GM21576 (cell line): ENCODE data around the gene LTBP4.
"Not testable (repeated sequence)": the region's sequence is repeated elsewhere in the genome, so short reads cannot be mapped to it uniquely, and the experiment has no call there.

Source experiments
- ATAC-seq: cut with Tn5 transposase; IDR thresholded peaks from one replicate; pipeline ENCODE4 v1.9.1; 2021; ENCODE audit warnings: mild to moderate bottlenecking, moderate library complexity; ENCODE audit not compliant: unreplicated experiment

Gene LTBP4

GRCh38 chr19:40624369-40625153 is 23.4 kb downstream of the LTBP4 start:
- not testable (repeated sequence) for ATAC-seq

- ATAC-seq = no peak
These were observed 24.4 kb downstream of the LTBP4 start for GRCh38 chr19:40625406-40626120.

GRCh38 chr19:40626918-40627317 is 25.7 kb downstream of the LTBP4 start:
- ATAC-seq = no peak

GRCh38 chr19:40627486-40628279 is 26.5 kb downstream of the LTBP4 start:
- no peak for ATAC-seq

GRCh38 chr19:40629346-40629745 is 28.2 kb downstream of the LTBP4 start:
- no peak for ATAC-seq

- ATAC-seq = no peak
These were observed 29.5 kb downstream of the LTBP4 start for GRCh38 chr19:40630571-40631160.

GRCh38 chr19:40632311-40633036 is 31.3 kb downstream of the LTBP4 start:
- no peak for ATAC-seq

- ATAC-seq = no peak
These were observed 32.0 kb downstream of the LTBP4 start for GRCh38 chr19:40633207-40633606.

- no peak for ATAC-seq
These were observed 37.2 kb downstream of the LTBP4 start for GRCh38 chr19:40638327-40638726.

GRCh38 chr19:40639638-40639982 is 38.4 kb downstream of the LTBP4 start:
- no peak for ATAC-seq

- ATAC-seq = no peak
These were observed 39.6 kb downstream of the LTBP4 start for GRCh38 chr19:40640744-40641143.

- ATAC-seq = no peak
These were observed 40.1 kb downstream of the LTBP4 start for GRCh38 chr19:40641281-40641680.

- ATAC-seq = no peak
These were observed 41.0 kb downstream of the LTBP4 start for GRCh38 chr19:40642051-40642706.

GRCh38 chr19:40642757-40643305 is 41.7 kb downstream of the LTBP4 start:
- no peak for ATAC-seq

- no peak for ATAC-seq
These were observed 45.6 kb downstream of the LTBP4 start for GRCh38 chr19:40646743-40647254.

- ATAC-seq = not testable (repeated sequence)
These were observed 48.9 kb downstream of the LTBP4 start for GRCh38 chr19:40649903-40650675.

GRCh38 chr19:40650749-40651305 is 49.7 kb downstream of the LTBP4 start:
- ATAC-seq = no peak

GRCh38 chr19:40652303-40652702 is 51.1 kb downstream of the LTBP4 start:
- not testable (repeated sequence) for ATAC-seq
